PC-9 (cell line): ENCODE measurements around the gene EFNA2. TPM values are rescaled to one million over a fixed set of nuclear protein-coding genes. Genes with fewer than 3 reads are reported as not detected.

Source experiments
- Bru-seq: library from RNA; stranded (reverse); fragments of 400-500 nt; gene quantifications from one replicate; lab custom pipeline; 2021; lab: Mats Ljungman, UMichigan
- BruChase-seq, 2 experiments: library from RNA; stranded (reverse); fragments of 400-500 nt; gene quantifications; one replicate each; lab custom pipeline; 2021; lab: Mats Ljungman, UMichigan
- BruUV-seq: library from RNA; stranded (reverse); fragments of 400-500 nt; replicated peaks from 2 replicates; lab custom pipeline; 2021; lab: Mats Ljungman, UMichigan
- CTCF ChIA-PET: fragments of 300-600 bp; sonication (Branson Sonifier 250); formaldehyde crosslinking; loops from one replicate; lab custom pipeline; 2022; ENCODE audit warnings: antibody characterized with exemption; lab: Charles Lee
- POLR2A ChIA-PET: fragments of 300-600 bp; sonication (Branson Sonifier 250); formaldehyde crosslinking; loops from one replicate; lab custom pipeline; 2022; ENCODE audit warnings: antibody characterized with exemption; ENCODE audit not compliant: unreplicated experiment; lab: Charles Lee
- DNase-seq, 2 experiments: peaks; one replicate each; pipeline versions ENCODE4 v3.0.0 to v3.0.0-alpha.2; 2015 to 2022; ENCODE audit warnings: mixed read lengths in 1 of 2
- H2AFZ ChIP-seq: fragments of 200-600 bp; sonication (generic); 2 replicates; pipeline ENCODE4 v1.8.1; 2017; ENCODE audit warnings: antibody characterized with exemption
- H3F3A ChIP-seq: fragments of 200-600 bp; sonication (generic); 2 replicates; pipeline ENCODE4 v1.8.1; 2017; ENCODE audit warnings: antibody characterized with exemption, mild to moderate bottlenecking, low read depth; ENCODE audit not compliant: insufficient read depth
- H3K27ac ChIP-seq: fragments of 200-600 bp; sonication (generic); 2 replicates; pipeline ENCODE4 v1.6.1; 2016; ENCODE audit warnings: mixed run types
- H3K27me3 ChIP-seq: fragments of 200-600 bp; sonication (generic); 2 replicates; pipeline ENCODE4 v1.6.1; 2016; ENCODE audit warnings: low read depth, mixed run types; ENCODE audit not compliant: insufficient read depth
- H3K36me3 ChIP-seq: fragments of 200-600 bp; sonication (generic); 2 replicates; pipeline ENCODE4 v1.6.1; 2016; ENCODE audit warnings: low read depth, mixed run types
- H3K4me1 ChIP-seq: fragments of 200-600 bp; sonication (generic); replicated peaks from 2 replicates; pipeline ENCODE4 v1.6.1; 2016; ENCODE audit warnings: mixed run types; ENCODE audit not compliant: insufficient read depth
- H3K4me2 ChIP-seq: fragments of 200-600 bp; sonication (generic); 2 replicates; pipeline ENCODE4 v1.6.1; 2017; ENCODE audit warnings: mixed run types
- H3K4me3 ChIP-seq: fragments of 200-600 bp; sonication (generic); 2 replicates; pipeline ENCODE4 v1.6.1; 2016; ENCODE audit warnings: mixed run types
- H3K79me2 ChIP-seq: fragments of 200-600 bp; sonication (generic); 2 replicates; pipeline ENCODE4 v1.6.1; 2017; ENCODE audit warnings: low read depth, mixed run types
- H3K9me2 ChIP-seq: fragments of 200-600 bp; sonication (generic); 2 replicates; pipeline ENCODE4 v1.8.1; 2017; ENCODE audit warnings: mild to moderate bottlenecking; ENCODE audit not compliant: insufficient read depth
- H3K9me3 ChIP-seq: fragments of 200-600 bp; sonication (generic); 2 replicates; pipeline ENCODE4 v1.8.1; 2016; ENCODE audit warnings: low read depth; ENCODE audit not compliant: insufficient read depth
- H4K20me1 ChIP-seq: fragments of 200-600 bp; sonication (generic); 2 replicates; pipeline ENCODE4 v1.8.1; 2017; ENCODE audit not compliant: insufficient read depth
- CTCF ChIP-seq: fragments of 200-600 bp; sonication (generic); conservative IDR thresholded peaks from 2 replicates; pipeline ENCODE4 v1.6.1; 2017; ENCODE audit warnings: mixed run types, antibody characterized with exemption, mild to moderate bottlenecking, moderate library complexity
- EZH2 ChIP-seq: fragments of 200-600 bp; sonication (generic); IDR thresholded peaks from 2 replicates; pipeline ENCODE4 v1.8.0; 2017; ENCODE audit warnings: antibody characterized with exemption, low read depth
- intact Hi-C: fragments of 100-400 bp; cut with micrococcal nuclease; formaldehyde crosslinking; loops from one replicate; pipeline ENCODE4 v1.10.0; 2022; ENCODE audit not compliant: unreplicated experiment
- long read RNA-seq: library from polyadenylated mRNA; stranded (forward); transcript quantifications from one replicate; pipeline ENCODE4 v2.0.0, GENCODE V29; 2022
- total RNA-seq: library from RNA; stranded (reverse); gene quantifications from 2 replicates; pipeline ENCODE4 v1.2.3, GENCODE V29; 2021

Gene EFNA2
- total RNA-seq (1.6 TPM in 1 of 2 replicates, not detected in the other), Bru-seq, nascent RNA (percentile 5 among the genes with signal in this experiment), BruChase-seq, experiment 1, labeled RNA remaining after a 2-hour chase (percentile 14 among the genes with signal in this experiment), BruChase-seq, experiment 2, labeled RNA remaining after a 6-hour chase (percentile 14 among the genes with signal in this experiment)
- long read RNA-seq = 0 reads

GRCh38 chr19:1285737-1286360 lies at the start of gene EFNA2:
TSS of gene EFNA2 (plus strand) at chr19:1285873. CDS start at chr19:1286169, 296 bp downstream.
- H3K9me3 ChIP-seq = no peaks in the 10 kb centered on the region
- no peaks in the 10 kb centered on the region for H3K36me3 ChIP-seq
- ChIA-PET POLR2A (no interaction called here), CTCF (no interaction called here)
- no peaks in the 10 kb centered on the region for H3K4me1 ChIP-seq
- no peak within 1 kb of the TSS for H3K4me3 ChIP-seq
- BruUV-seq = no TSS peak
- no peak within 1 kb of the TSS for H3K4me2 ChIP-seq
- no peak within 1 kb of the TSS for H3K27ac ChIP-seq
- H2AFZ ChIP-seq = no peak within 1 kb of the TSS
- no peaks in the 10 kb centered on the region for H3K9me2 ChIP-seq
- no peak for DNase-seq
- no peaks in the 10 kb centered on the region for H4K20me1 ChIP-seq
- H3F3A ChIP-seq = peaks cover 5% of the 10 kb centered on the region; the same call in 1 of the 2 replicates
- H3K79me2 ChIP-seq = no peaks in the 10 kb centered on the region
- no peak for TF ChIP-seq CTCF
- intact Hi-C loops = no loop called here
- 0 out of 2 replicates have a peak, but pooled peaks cover 19% of the 10 kb centered on the region for H3K27me3 ChIP-seq

- Histone ChIP-seq H3K4me3 (no peak overlapping the region), H3K79me2 (no peaks in the 10 kb centered on the region), H3K27ac (no peak overlapping the region), H3K4me1 (peaks cover 12% of the 10 kb centered on the region), H2AFZ (no peak overlapping the region), H4K20me1 (no peaks in the 10 kb centered on the region), H3K27me3 (no peaks in the 10 kb centered on the region), H3K4me2 (no peak overlapping the region; the same call in 1 of the 2 replicates), H3K36me3 (no peaks in the 10 kb centered on the region), H3K9me3 (no peaks in the 10 kb centered on the region), H3K9me2 (no peaks in the 10 kb centered on the region), H3F3A (peaks cover 28% of the 10 kb centered on the region)
- TF ChIP-seq EZH2 = no peak
- TF ChIP-seq CTCF = no peak
- BruUV-seq = no TSS peak
- ChIA-PET POLR2A (no interaction called here), CTCF (no interaction called here)
- intact Hi-C loops = no loop called here
- no peak for DNase-seq
These were observed 49.1 kb upstream of the EFNA2 start for GRCh38 chr19:1236576-1236975.

GRCh38 chr19:1237027-1237659 lies 48.5 kb upstream of the EFNA2 start:
- ChIA-PET POLR2A (no interaction called here), CTCF (no interaction called here)
- Histone ChIP-seq H3K27me3 (no peaks in the 10 kb centered on the region), H3K4me3 (peak overlapping the region; percentile 56), H3K36me3 (no peaks in the 10 kb centered on the region), H3K9me2 (no peaks in the 10 kb centered on the region), H3K9me3 (no peaks in the 10 kb centered on the region), H3K4me1 (peaks cover 8% of the 10 kb centered on the region), H3K27ac (no peak overlapping the region), H3K79me2 (peaks cover 4% of the 10 kb centered on the region; the same call in 1 of the 2 replicates), H4K20me1 (no peaks in the 10 kb centered on the region), H2AFZ (no peak overlapping the region), H3F3A (peaks cover 25% of the 10 kb centered on the region), H3K4me2 (peak overlapping the region; percentile 76)
- TF ChIP-seq EZH2 = no peak
- TF ChIP-seq CTCF = no peak
- no peak for DNase-seq
- no TSS peak for BruUV-seq
- intact Hi-C loops = no loop called here
